ENCODE data around the gene MUCL1. TPM values are rescaled to one million over a fixed set of nuclear protein-coding genes. Genes with fewer than 3 reads are reported as not detected.

Gene MUCL1
- total and polyA plus RNA-seq, 2 donors (not counting 1 experiment from before 2014, with no cell fraction given): not detected

Other genes with a start within 250 kb of the MUCL1 start
- gene LACRT, start 219.6 kb upstream of the MUCL1 start, total RNA-seq: not detected in 2 replicates
- gene LACRT, start 219.6 kb upstream of the MUCL1 start, polyA plus RNA-seq: not detected in 2 replicates
- gene DCD, start 206.2 kb upstream of the MUCL1 start, total RNA-seq: not detected in 2 replicates
- gene DCD, start 206.2 kb upstream of the MUCL1 start, polyA plus RNA-seq: not detected in 2 replicates
- gene TESPA1, start 130.2 kb downstream of the MUCL1 start, total RNA-seq: 17.8 and 19.0 TPM in 2 replicates
- gene TESPA1, start 130.2 kb downstream of the MUCL1 start, polyA plus RNA-seq: 8.4 and 9.5 TPM in 2 replicates
- not detected in 2 replicates for gene NEUROD4, start 165.5 kb downstream of the MUCL1 start, total RNA-seq
- gene NEUROD4, start 165.5 kb downstream of the MUCL1 start, polyA plus RNA-seq: not detected in 2 replicates

Data from B cell (primary cell).